Progenitor cell of endocrine pancreas (in vitro differentiated cells): Measurements from ENCODE around the gene ADAMTS14. TPM values are rescaled to one million over a fixed set of nuclear protein-coding genes. Genes with fewer than 3 reads are reported as not detected.
"Not testable (repeated sequence)": the region's sequence is repeated elsewhere in the genome, so short reads cannot be mapped to it uniquely, and the experiment has no call there.

ENCODE experiments used
- DNase-seq: peaks from one replicate; pipeline ENCODE4 v3.0.0; 2021; ENCODE audit warnings: low spot score; ENCODE audit not compliant: unreplicated experiment
- H3K27ac Mint-ChIP-seq: 2 replicates; pipeline ENCODE4 v1.8.0; 2021; ENCODE audit warnings: mild to moderate bottlenecking, moderate library complexity, mixed read lengths
- H3K27me3 Mint-ChIP-seq: 2 replicates; pipeline ENCODE4 v1.8.0; 2021; ENCODE audit warnings: mixed read lengths
- H3K36me3 Mint-ChIP-seq: 2 replicates; pipeline ENCODE4 v1.8.0; 2022; ENCODE audit warnings: mixed read lengths; ENCODE audit not compliant: insufficient read depth
- H3K4me1 Mint-ChIP-seq: 2 replicates; pipeline ENCODE4 v1.8.0; 2021; ENCODE audit warnings: low read depth, mixed read lengths
- H3K4me3 Mint-ChIP-seq: 2 replicates; pipeline ENCODE4 v1.8.0; 2021; ENCODE audit warnings: low read depth, mild to moderate bottlenecking, moderate library complexity, mixed read lengths
- H3K9me3 Mint-ChIP-seq: 2 replicates; pipeline ENCODE4 v1.8.0; 2021; ENCODE audit warnings: low read depth, mixed read lengths
- total RNA-seq: library from RNA; stranded (reverse); gene quantifications from 2 replicates; pipeline ENCODE4 v1.2.1, GENCODE V29; 2021
- TF ChIP-seq, protein P1 (sequence below): fragments of 200-600 bp; sonication (generic); IDR thresholded peaks from one replicate; pipeline ENCODE4 v1.5.0; 2021; ENCODE audit warnings: antibody characterized with exemption, mild to moderate bottlenecking; ENCODE audit not compliant: unreplicated experiment

ADAMTS14 gene
- total RNA-seq, 1 donor from 2014 or later: 0.05 TPM

DNA sequence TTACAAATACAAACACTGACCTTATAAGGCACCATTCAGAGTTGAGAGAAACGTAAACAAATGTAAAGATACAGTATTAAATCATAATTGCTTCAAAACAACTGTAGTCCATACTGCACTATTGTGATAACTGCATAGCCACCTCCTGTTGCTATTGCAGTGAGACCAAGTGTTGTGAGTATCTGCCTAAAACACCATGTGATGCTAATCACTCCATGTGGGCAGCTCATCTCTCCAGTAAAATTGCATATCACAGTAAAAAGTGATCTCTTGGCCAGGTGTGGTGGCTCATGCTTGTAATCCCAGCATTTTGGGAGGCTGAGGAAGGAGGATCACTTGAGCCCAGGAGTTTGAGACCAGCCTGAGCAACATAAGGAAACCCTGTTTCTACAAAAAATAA, 43.0 kb upstream of the ADAMTS14 start:
- no peak for DNase-seq
- Mint-ChIP-seq H3K27me3 (peaks cover 18% of the 10 kb centered on the region), H3K27ac (no peak overlapping the region), H3K4me3 (no peak overlapping the region), H3K4me1 (no peaks in the 10 kb centered on the region), H3K9me3 (peaks cover 7% of the 10 kb centered on the region), H3K36me3 (peaks cover 2% of the 10 kb centered on the region)
- TF ChIP-seq, protein P1, sequence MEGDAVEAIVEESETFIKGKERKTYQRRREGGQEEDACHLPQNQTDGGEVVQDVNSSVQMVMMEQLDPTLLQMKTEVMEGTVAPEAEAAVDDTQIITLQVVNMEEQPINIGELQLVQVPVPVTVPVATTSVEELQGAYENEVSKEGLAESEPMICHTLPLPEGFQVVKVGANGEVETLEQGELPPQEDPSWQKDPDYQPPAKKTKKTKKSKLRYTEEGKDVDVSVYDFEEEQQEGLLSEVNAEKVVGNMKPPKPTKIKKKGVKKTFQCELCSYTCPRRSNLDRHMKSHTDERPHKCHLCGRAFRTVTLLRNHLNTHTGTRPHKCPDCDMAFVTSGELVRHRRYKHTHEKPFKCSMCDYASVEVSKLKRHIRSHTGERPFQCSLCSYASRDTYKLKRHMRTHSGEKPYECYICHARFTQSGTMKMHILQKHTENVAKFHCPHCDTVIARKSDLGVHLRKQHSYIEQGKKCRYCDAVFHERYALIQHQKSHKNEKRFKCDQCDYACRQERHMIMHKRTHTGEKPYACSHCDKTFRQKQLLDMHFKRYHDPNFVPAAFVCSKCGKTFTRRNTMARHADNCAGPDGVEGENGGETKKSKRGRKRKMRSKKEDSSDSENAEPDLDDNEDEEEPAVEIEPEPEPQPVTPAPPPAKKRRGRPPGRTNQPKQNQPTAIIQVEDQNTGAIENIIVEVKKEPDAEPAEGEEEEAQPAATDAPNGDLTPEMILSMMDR: no peak

DNA sequence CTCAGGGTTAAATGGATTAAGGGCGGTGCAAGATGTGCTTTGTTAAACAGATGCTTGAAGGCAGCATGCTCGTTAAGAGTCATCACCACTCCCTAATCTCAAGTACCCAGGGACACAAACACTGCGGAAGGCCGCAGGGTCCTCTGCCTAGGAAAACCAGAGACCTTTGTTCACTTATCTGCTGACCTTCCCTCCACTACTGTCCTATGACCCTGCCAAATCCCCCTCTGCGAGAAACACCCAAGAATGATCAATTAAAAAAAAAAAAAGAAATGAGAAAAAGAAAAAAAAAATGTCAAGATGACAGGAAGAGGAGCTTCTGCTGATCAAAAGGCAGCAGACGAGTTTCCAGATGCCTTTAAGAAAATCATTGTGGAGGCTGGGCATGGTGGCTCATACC, 40.6 kb upstream of the ADAMTS14 start:
- not testable (repeated sequence) for H3K36me3 Mint-ChIP-seq, H3K27ac Mint-ChIP-seq, DNase-seq, H3K9me3 Mint-ChIP-seq, H3K4me1 Mint-ChIP-seq, H3K4me3 Mint-ChIP-seq
- H3K27me3 Mint-ChIP-seq: peaks cover 11% of the 10 kb centered on the region

DNA sequence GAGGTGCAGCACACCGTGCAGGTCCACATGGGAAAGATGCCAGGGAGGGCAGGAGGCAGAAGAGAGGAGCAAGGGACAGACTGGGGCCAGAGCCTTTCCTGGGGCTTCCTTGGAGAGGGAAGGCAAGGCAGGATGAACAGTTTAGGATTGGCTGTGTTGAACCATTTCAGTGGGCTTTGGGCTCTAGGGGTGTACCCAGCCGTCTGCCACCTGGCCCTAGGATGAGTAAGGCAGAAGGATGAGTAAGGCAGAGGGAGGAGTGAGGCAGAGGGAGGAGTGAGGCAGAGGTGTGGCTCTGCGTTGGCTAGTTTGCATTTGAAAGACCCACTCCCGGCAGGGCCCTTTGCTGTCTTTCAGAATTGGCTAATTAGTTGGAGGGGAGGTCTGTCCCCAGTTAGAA, 38.3 kb upstream of the ADAMTS14 start:
- no peak for DNase-seq

DNA sequence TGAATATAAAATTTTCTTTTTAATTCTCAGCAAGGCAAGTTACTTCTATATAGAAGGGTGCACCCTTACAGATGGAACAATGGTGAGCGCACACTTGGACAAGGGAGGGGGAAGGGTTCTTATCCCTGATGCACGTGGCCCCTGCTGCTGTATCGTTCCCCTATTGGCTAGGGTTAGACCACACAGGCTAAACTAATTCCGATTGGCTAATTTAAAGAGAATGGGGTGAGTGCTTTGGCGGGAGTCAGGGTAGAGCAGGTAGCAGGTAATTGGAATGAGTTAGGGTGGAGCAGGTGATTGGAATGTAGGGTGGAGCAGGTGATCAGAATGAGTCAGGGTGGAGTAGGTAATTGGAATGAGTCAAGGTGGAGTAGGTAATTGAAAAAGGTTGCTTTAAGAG, 37.8 kb upstream of the ADAMTS14 start:
- not testable (repeated sequence) for H3K4me1 Mint-ChIP-seq, H3K9me3 Mint-ChIP-seq, H3K4me3 Mint-ChIP-seq, DNase-seq, H3K27ac Mint-ChIP-seq, H3K36me3 Mint-ChIP-seq
- H3K27me3 Mint-ChIP-seq: peaks cover 10% of the 10 kb centered on the region

More for the DNA sequence above, 38.3 kb upstream of the ADAMTS14 start:
- Mint-ChIP-seq H3K36me3 (no peaks in the 10 kb centered on the region), H3K4me3 (no peak overlapping the region), H3K9me3 (peaks cover 3% of the 10 kb centered on the region), H3K27me3 (peaks cover 10% of the 10 kb centered on the region), H3K4me1 (no peaks in the 10 kb centered on the region), H3K27ac (no peak overlapping the region)
- TF ChIP-seq, protein P1: no peak

DNA sequence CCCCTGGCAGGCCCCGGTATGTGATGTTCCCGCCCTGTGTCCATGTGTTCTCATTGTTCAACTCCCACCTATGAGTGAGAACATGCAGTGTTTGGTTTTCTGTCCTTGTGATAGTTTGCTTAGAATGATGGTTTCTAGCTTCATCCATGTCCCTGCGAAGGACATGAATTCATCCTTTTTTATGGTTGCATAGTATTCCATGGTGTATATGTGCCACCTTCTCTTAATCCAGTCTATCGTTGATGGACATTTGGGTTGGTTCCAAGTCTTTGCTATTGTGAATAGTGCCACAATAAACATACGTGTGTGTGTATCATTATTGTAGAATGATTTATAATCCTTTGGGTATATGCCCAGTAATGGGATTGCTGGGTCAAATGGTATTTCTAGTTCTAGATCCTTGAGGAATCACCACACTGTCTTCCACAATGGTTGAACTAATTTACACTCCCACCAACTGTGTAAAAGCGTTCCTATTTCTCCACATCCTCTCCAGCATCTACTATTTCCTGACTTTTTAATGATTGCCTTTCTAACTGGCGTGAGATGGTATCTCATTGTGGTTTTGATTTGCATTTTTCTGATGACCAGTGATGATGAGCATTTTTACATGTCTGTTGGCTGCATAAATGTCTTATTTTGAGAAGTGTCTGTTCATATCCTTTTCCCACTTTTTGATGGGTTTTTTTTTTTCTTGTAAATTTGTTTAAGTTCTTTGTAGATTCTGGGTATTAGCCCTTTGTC, 32.5 kb upstream of the ADAMTS14 start:
- not testable (repeated sequence) for H3K36me3 Mint-ChIP-seq, DNase-seq, H3K27ac Mint-ChIP-seq, H3K27me3 Mint-ChIP-seq, H3K4me1 Mint-ChIP-seq, H3K9me3 Mint-ChIP-seq, H3K4me3 Mint-ChIP-seq

DNA sequence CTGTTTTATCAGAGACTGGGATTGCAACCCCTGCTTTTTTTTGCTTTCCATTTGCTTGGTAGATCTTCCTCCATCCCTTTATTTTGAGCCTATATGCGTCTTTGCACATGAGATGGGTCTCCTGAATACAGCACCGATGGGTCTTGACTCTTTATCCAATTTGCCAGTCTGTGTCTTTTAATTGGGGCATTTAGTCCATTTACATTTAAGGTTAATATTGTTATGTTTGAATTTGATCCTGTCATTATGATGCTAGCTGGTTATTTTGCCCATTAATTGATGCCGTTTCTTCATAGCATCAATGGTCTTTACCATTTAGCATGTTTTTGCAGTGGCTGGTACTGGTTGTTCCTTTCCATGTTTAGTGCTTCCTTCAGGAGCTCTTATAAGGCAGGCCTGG, 29.0 kb upstream of the ADAMTS14 start:
- H3K27me3 Mint-ChIP-seq, H3K9me3 Mint-ChIP-seq, H3K4me1 Mint-ChIP-seq, H3K36me3 Mint-ChIP-seq, H3K4me3 Mint-ChIP-seq, H3K27ac Mint-ChIP-seq, DNase-seq: not testable (repeated sequence)

DNA sequence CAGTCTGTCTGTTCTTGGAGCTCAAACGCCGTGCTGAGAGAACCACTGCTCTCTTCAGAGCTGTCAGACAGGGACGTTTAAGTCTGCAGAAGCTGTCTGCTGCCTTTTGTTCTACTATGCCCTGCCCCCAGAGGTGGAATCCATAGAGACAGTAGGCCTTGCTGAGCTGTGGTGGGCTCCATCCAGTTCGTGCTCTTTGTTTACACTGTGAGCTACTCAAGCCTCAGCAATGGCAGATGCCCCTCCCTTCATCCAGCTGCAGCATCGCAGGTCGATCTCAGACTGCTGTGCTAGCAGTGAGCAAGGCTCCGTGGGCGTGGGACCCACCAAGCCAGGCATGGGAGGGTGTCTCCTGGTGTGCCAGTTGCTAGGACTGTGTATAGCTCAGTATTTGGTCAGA, 27.3 kb upstream of the ADAMTS14 start:
- not testable (repeated sequence) for H3K27me3 Mint-ChIP-seq, H3K4me1 Mint-ChIP-seq, H3K27ac Mint-ChIP-seq, DNase-seq, H3K4me3 Mint-ChIP-seq, H3K36me3 Mint-ChIP-seq
- H3K9me3 Mint-ChIP-seq: peaks cover 16% of the 10 kb centered on the region

DNA sequence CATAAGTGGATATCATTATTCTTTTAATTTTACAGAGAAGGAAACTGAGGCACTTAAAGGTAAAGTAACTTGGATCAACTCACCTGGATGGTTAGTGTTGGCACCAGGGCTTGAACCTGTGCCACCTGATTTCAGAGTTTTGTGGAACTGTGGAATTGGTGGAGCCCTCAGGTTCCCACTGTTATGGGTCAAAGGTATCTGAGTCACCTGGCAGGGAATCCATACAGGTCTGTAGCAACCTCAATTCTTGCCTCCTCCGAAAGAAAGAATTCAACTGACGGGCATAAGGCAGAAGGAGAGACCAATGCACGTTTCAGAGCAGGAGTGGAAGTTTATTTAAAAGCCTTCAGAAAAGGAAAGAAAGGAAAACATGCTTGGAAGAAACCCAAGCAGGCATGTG, 25.2 kb upstream of the ADAMTS14 start:
- Mint-ChIP-seq H3K4me3 (no peak overlapping the region), H3K4me1 (peaks cover 5% of the 10 kb centered on the region), H3K9me3 (peaks cover 18% of the 10 kb centered on the region), H3K36me3 (no peaks in the 10 kb centered on the region), H3K27me3 (peaks cover 5% of the 10 kb centered on the region), H3K27ac (no peak overlapping the region)
- TF ChIP-seq, protein P1: no peak
- DNase-seq: no peak
